H1 (cell line): ENCODE data around the gene RIPOR2. TPM values are rescaled to one million over a fixed set of nuclear protein-coding genes. Genes with fewer than 3 reads are reported as not detected.

Experiments used
- CTCF ChIA-PET: fragments of 300-600 bp; sonication (Branson Sonifier 250); formaldehyde crosslinking; loops from one replicate; lab custom pipeline; 2021; ENCODE audit not compliant: partially characterized antibody; lab: Charles Lee
- POLR2A ChIA-PET: fragments of 300-600 bp; sonication (Branson Sonifier 250); formaldehyde crosslinking; loops from one replicate; lab custom pipeline; 2021; ENCODE audit warnings: inconsistent platforms; ENCODE audit not compliant: partially characterized antibody; lab: Charles Lee
- DNase-seq, 2 experiments: peaks; one replicate each; pipeline versions ENCODE4 v3.0.0 to v3.0.0-alpha.2; 2010 to 2022; ENCODE audit warnings: low spot score in 2 of 2, low read depth in 1 of 2, mixed read lengths in 1 of 2
- FAIRE-seq: peaks from 2 replicates; lab custom pipeline; 2011; peaks lifted over from hg19 to GRCh38; lab: Jason Lieb, UNC
- H2AFZ ChIP-seq: 2 replicates; pipeline ENCODE4 v1.8.1; 2012; ENCODE audit warnings: low read length, inconsistent platforms
- H2AK5ac ChIP-seq: 2 replicates; pipeline ENCODE4 v1.6.1; 2013; ENCODE audit warnings: low read depth, low read length
- H2BK120ac ChIP-seq: replicated peaks from 2 replicates; pipeline ENCODE3; 2013; ENCODE audit warnings: low read depth, low read length, inconsistent platforms
- H2BK12ac ChIP-seq: 2 replicates; pipeline ENCODE4 v1.6.1; 2013; ENCODE audit warnings: low read depth, low read length
- H2BK15ac ChIP-seq: 2 replicates; pipeline ENCODE4 v1.6.1; 2013; ENCODE audit warnings: low read length
- H2BK20ac ChIP-seq: 2 replicates; pipeline ENCODE4 v1.6.1; 2013; ENCODE audit warnings: low read length
- H2BK5ac ChIP-seq: 2 replicates; pipeline ENCODE4 v1.6.1; 2013; ENCODE audit warnings: low read depth, low read length
- H3K14ac ChIP-seq: 2 replicates; pipeline ENCODE4 v1.6.1; 2013; ENCODE audit warnings: inconsistent platforms; ENCODE audit not compliant: insufficient read length
- H3K18ac ChIP-seq: 2 replicates; pipeline ENCODE4 v1.6.1; 2013; ENCODE audit warnings: low read length; ENCODE audit errors: extremely low read depth
- H3K23ac ChIP-seq: 2 replicates; pipeline ENCODE4 v1.6.1; 2013; ENCODE audit warnings: inconsistent platforms; ENCODE audit not compliant: insufficient read length
- H3K23me2 ChIP-seq: 2 replicates; pipeline ENCODE4 v1.6.1; 2013; ENCODE audit warnings: low read depth, low read length
- H3K27ac ChIP-seq: 2 replicates; pipeline ENCODE4 v1.6.1; 2011; ENCODE audit warnings: low read depth, low read length, inconsistent platforms
- H3K27me3 ChIP-seq, 4 experiments: replicated peaks in 1 of 4; 1 replicate in 1 of 4; 2 replicates in 3 of 4; pipeline versions ENCODE4 v1.6.1 to v1.8.1; 2011 to 2013; ENCODE audit warnings: low read length in 3 of 4, mild to moderate bottlenecking in 3 of 4, inconsistent platforms in 2 of 4, mixed read lengths in 2 of 4, moderate library complexity in 1 of 4; ENCODE audit not compliant: control insufficient read depth in 3 of 4, insufficient read depth in 3 of 4; ENCODE audit errors: extremely low read depth in 1 of 4
- H3K36me3 ChIP-seq, 4 experiments: 2 replicates each; pipeline versions ENCODE4 v1.6.1 to v1.8.1; 2011 to 2013; ENCODE audit warnings: mild to moderate bottlenecking in 4 of 4, low read length in 3 of 4, moderate library complexity in 2 of 4, control low read depth in 1 of 4, inconsistent platforms in 1 of 4; ENCODE audit not compliant: insufficient read depth in 4 of 4, control insufficient read depth in 2 of 4
- H3K4ac ChIP-seq: replicated peaks from 2 replicates; pipeline ENCODE3; 2013; ENCODE audit warnings: low read length, low read depth, mixed read lengths, inconsistent platforms; ENCODE audit not compliant: insufficient read length
- H3K4me1 ChIP-seq, 4 experiments: replicated peaks in 1 of 4; 1 replicate in 1 of 4; 2 replicates in 3 of 4; pipeline versions ENCODE4 v1.6.1 to v1.8.1; 2011 to 2013; ENCODE audit warnings: low read length in 3 of 4, inconsistent platforms in 2 of 4, mixed read lengths in 1 of 4; ENCODE audit not compliant: insufficient read depth in 4 of 4, control insufficient read depth in 3 of 4
- H3K4me2 ChIP-seq, 2 experiments: 2 replicates each; pipeline versions ENCODE4 v1.6.1 to v1.8.1; 2011 to 2013; ENCODE audit warnings: low read depth in 2 of 2, low read length in 2 of 2, control low read depth in 1 of 2, inconsistent platforms in 1 of 2, mild to moderate bottlenecking in 1 of 2; ENCODE audit not compliant: insufficient read depth in 1 of 2
- H3K4me3 ChIP-seq, 4 experiments: fragments of 200-600, 300-600 bp in 1 of 4; sonication (generic), shearing (Covaris generic), sonication (Bioruptor Twin) in 1 of 4; 2 replicates each; pipeline versions ENCODE4 v1.5.1 to v1.8.1; 2011 to 2016; ENCODE audit warnings: low read length in 4 of 4, low read depth in 3 of 4, control low read depth in 2 of 4, inconsistent platforms in 2 of 4, mild to moderate bottlenecking in 2 of 4, mixed read lengths in 1 of 4, moderate library complexity in 1 of 4; ENCODE audit not compliant: insufficient read depth in 2 of 4; ENCODE audit errors: extremely low read depth in 1 of 4
- H3K56ac ChIP-seq: replicated peaks from 2 replicates; pipeline ENCODE3; 2013; ENCODE audit warnings: low read depth, mild to moderate bottlenecking, mixed read lengths, low read length, inconsistent platforms; ENCODE audit not compliant: insufficient read length
- H3K79me1 ChIP-seq: 2 replicates; pipeline ENCODE4 v1.6.1; 2013; ENCODE audit warnings: low read depth, low read length, control low read depth
- H3K79me2 ChIP-seq, 2 experiments: 2 replicates each; pipeline versions ENCODE4 v1.6.1 to v1.8.1; 2012 to 2013; ENCODE audit warnings: low read length in 2 of 2, mild to moderate bottlenecking in 2 of 2, inconsistent platforms in 1 of 2; ENCODE audit not compliant: insufficient read depth in 2 of 2, control insufficient read depth in 1 of 2
- H3K9ac ChIP-seq, 4 experiments: replicated peaks in 1 of 4; 1 replicate in 1 of 4; 2 replicates in 3 of 4; pipeline versions ENCODE4 v1.6.1 to v1.8.1; 2011 to 2013; ENCODE audit warnings: low read depth in 3 of 4, low read length in 3 of 4, control low read depth in 2 of 4, mild to moderate bottlenecking in 2 of 4, moderate library complexity in 2 of 4, inconsistent platforms in 1 of 4; ENCODE audit errors: extremely low read depth in 1 of 4
- H3K9me3 ChIP-seq, 2 experiments: 2 replicates each; pipeline versions ENCODE4 v1.6.1 to v1.8.1; 2012 to 2013; ENCODE audit warnings: mild to moderate bottlenecking in 2 of 2, moderate library complexity in 2 of 2, control low read depth in 1 of 2, inconsistent platforms in 1 of 2, low read depth in 1 of 2, low read length in 1 of 2, mixed read lengths in 1 of 2; ENCODE audit not compliant: insufficient read depth in 2 of 2
- H4K20me1 ChIP-seq, 2 experiments: replicated peaks in 1 of 2; 2 replicates each; pipeline versions ENCODE3 to v1.8.1; 2011 to 2013; ENCODE audit warnings: inconsistent platforms in 2 of 2, low read length in 2 of 2, mild to moderate bottlenecking in 1 of 2; ENCODE audit not compliant: insufficient read depth in 2 of 2, control insufficient read depth in 1 of 2
- H4K5ac ChIP-seq: 2 replicates; pipeline ENCODE4 v1.6.1; 2013; ENCODE audit warnings: low read length, low read depth, mixed read lengths, inconsistent platforms; ENCODE audit not compliant: insufficient read length
- H4K8ac ChIP-seq: 2 replicates; pipeline ENCODE4 v1.8.0; 2013; ENCODE audit warnings: mild to moderate bottlenecking, moderate library complexity, low read length, inconsistent platforms; ENCODE audit not compliant: insufficient read depth; ENCODE audit errors: extremely low read depth
- H4K91ac ChIP-seq: replicated peaks from 2 replicates; pipeline ENCODE3; 2013; ENCODE audit warnings: low read length, mixed read lengths, inconsistent platforms; ENCODE audit not compliant: insufficient read length
- BCL11A ChIP-seq, 2 experiments: IDR thresholded peaks; one replicate each; pipeline ENCODE4 v1.6.1; 2011; ENCODE audit warnings: low read depth in 2 of 2, low read length in 2 of 2, mild to moderate bottlenecking in 2 of 2
- JUN ChIP-seq: IDR thresholded peaks from 2 replicates; pipeline ENCODE4 v1.6.1; 2011; ENCODE audit warnings: low read depth, mild to moderate bottlenecking, improper control_type of control experiment, low read length
- SUZ12 ChIP-seq: fragments of 200-600 bp; sonication (generic); IDR thresholded peaks from 2 replicates; pipeline ENCODE4 v1.6.1; 2012; ENCODE audit warnings: mild to moderate bottlenecking, inconsistent platforms, low read length, moderate library complexity, mixed read lengths
- WGBS, 2 experiments: shearing (Covaris generic) in 1 of 2; methylation state at CpG; one replicate each; pipeline versions ENCODE4 v1.1.6 to v1.1.7; 2013 to 2015; ENCODE audit warnings: low lambda C conversion rate in 2 of 2, mixed read lengths in 2 of 2, inconsistent platforms in 1 of 2, low coverage in 1 of 2, missing lambda C conversion rate in 1 of 2; ENCODE audit not compliant: insufficient replicate concordance in 2 of 2, insufficient coverage in 1 of 2, insufficient read length in 1 of 2; ENCODE audit errors: extremely low coverage in 1 of 2, missing lambda C conversion rate in 1 of 2; 5-methylcytosine and 5-hydroxymethylcytosine counted together
- polyA plus RNA-seq, 7 experiments: library from polyadenylated mRNA; depleted of rRNA in 3 of 7; stranded (reverse) in 5 of 7; unstranded in 2 of 7; fragments of >200 nt in 5 of 7; fragments of 200-250 nt in 2 of 7; gene quantifications; 1 replicate in 5 of 7; 2 replicates in 1 of 7; 4 replicates in 1 of 7; pipeline versions ENCODE4 v1.2.1 to v1.2.3, GENCODE V29; 2011 to 2013; ENCODE audit warnings: missing spikeins in 2 of 7, mixed read lengths in 2 of 7
- total RNA-seq: library from RNA; stranded (reverse); fragmentation: NEBNext Ultra II Directional; extraction: Animal tissue kit (Norgen Biotek cat#: 25700); gene quantifications from 2 replicates; pipeline ENCODE4 v1.2.1, GENCODE V29; 2021

RIPOR2 gene
- total and polyA plus RNA-seq, 2 of the 8 experiments (the other 6 are each of a cell fraction or from before 2014, with no cell fraction given) = 16.7 to 45.6 TPM

DNA sequence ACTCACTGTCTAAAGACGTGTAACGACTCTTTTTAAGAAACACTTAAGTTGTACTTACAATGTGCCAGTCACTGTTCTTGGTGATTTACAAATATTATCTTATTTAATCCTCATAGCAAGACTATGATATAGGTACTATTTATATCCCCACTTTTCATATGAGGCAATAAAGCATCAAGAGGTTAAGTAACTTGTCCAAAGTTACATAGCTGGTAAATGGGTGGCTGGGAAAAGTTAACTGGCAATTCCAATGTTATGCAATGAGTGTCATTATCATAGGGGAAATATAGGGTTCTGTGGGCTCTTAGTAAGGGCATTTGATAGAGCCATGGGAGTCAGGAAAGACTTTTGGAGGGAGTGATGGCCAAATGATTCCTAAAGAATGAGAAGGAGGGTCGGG lies 21.4 kb upstream of the RIPOR2 start:
- WGBS, 2 experiments = 100% methylated on average over 3 of the region's 3 CpGs; no CpG with 5 or more reads in 1 of the 2 experiments
- H3K27me3 ChIP-seq = no peaks in the 10 kb centered on the region
- ChIA-PET POLR2A (no interaction called here), CTCF (interaction anchor here (0.7 to 3.5 kb wide), 3 partner anchors 9 to 23 kb away, joined by 3 to 18 read pairs (median 3); no protein-coding TSS in a partner anchor)
- no peaks in the 10 kb centered on the region for H3K79me1 ChIP-seq
- FAIRE-seq (no peak), DNase-seq (no peak)
- no peak overlapping the region for H3K4me3 ChIP-seq
- no peak overlapping the region for H4K91ac ChIP-seq
- H2BK5ac ChIP-seq = no peak overlapping the region
- H3K14ac ChIP-seq = no peak overlapping the region
- no peak overlapping the region for H3K9ac ChIP-seq
- H3K23ac ChIP-seq = no peak overlapping the region
- H4K5ac ChIP-seq = no peak overlapping the region
- no peak overlapping the region for H2BK12ac ChIP-seq
- no peaks in the 10 kb centered on the region for H3K79me2 ChIP-seq
- H3K36me3 ChIP-seq = no peaks in the 10 kb centered on the region
- H4K20me1 ChIP-seq = no peaks in the 10 kb centered on the region
- no peak overlapping the region for H3K4ac ChIP-seq
- no peak overlapping the region for H2BK15ac ChIP-seq
- H3K18ac ChIP-seq = no peak overlapping the region
- no peaks in the 10 kb centered on the region for H3K23me2 ChIP-seq
- H2AFZ ChIP-seq = no peak overlapping the region
- no peaks in the 10 kb centered on the region for H3K4me1 ChIP-seq
- H4K8ac ChIP-seq = no peak overlapping the region
- H2BK20ac ChIP-seq = no peak overlapping the region
- no peak for TF ChIP-seq JUN
- no peak for TF ChIP-seq SUZ12
- no peak for TF ChIP-seq BCL11A (IDR thresholded peaks at IDR 0.05; ENCODE audit: low read depth in 2 of 2, low read length in 2 of 2)
- H2BK120ac ChIP-seq = no peak overlapping the region
- H3K27ac ChIP-seq = no peak overlapping the region
- H3K4me2 ChIP-seq = no peak overlapping the region
- 0 out of 4 replicates have a peak, but pooled peaks cover 0 to 2% of the 10 kb centered on the region in 2 experiments for H3K9me3 ChIP-seq
- no peak overlapping the region for H3K56ac ChIP-seq
- H2AK5ac ChIP-seq = no peak overlapping the region
